Mesothelial cell of epicardium (in vitro differentiated cells): ENCODE results near the gene CLEC18C. TPM values are rescaled to one million over a fixed set of nuclear protein-coding genes. Genes with fewer than 3 reads are reported as not detected.
"Not testable (repeated sequence)": the region's sequence is repeated elsewhere in the genome, so short reads cannot be mapped to it uniquely, and the experiment has no call there.

Experiments used
- DNase-seq, 2 experiments: peaks; one replicate each; pipeline ENCODE4 v3.0.0; 2021; ENCODE audit warnings: low spot score in 2 of 2; ENCODE audit not compliant: unreplicated experiment in 2 of 2
- H3K27ac Mint-ChIP-seq: 2 replicates; pipeline ENCODE4 v1.8.0; 2021; ENCODE audit warnings: mixed read lengths
- H3K27me3 Mint-ChIP-seq: 2 replicates; pipeline ENCODE4 v1.8.0; 2021; ENCODE audit warnings: low read depth, mixed read lengths
- H3K36me3 Mint-ChIP-seq: 2 replicates; pipeline ENCODE4 v1.8.0; 2021; ENCODE audit warnings: mixed read lengths
- H3K4me1 Mint-ChIP-seq: 2 replicates; pipeline ENCODE4 v1.8.0; 2021; ENCODE audit warnings: mixed read lengths
- H3K4me3 Mint-ChIP-seq: 2 replicates; pipeline ENCODE4 v1.8.0; 2021; ENCODE audit warnings: mild to moderate bottlenecking, moderate library complexity, mixed read lengths
- H3K9me3 Mint-ChIP-seq: 2 replicates; pipeline ENCODE4 v1.8.0; 2021; ENCODE audit warnings: mixed read lengths
- total RNA-seq: library from RNA; stranded (reverse); gene quantifications from 3 replicates; pipeline ENCODE4 v1.2.1, GENCODE V29; 2021

CLEC18C gene
- total RNA-seq, 1 donor from 2014 or later: not detected

GRCh38 chr16:70231831-70232230 is 58.2 kb downstream of the CLEC18C start:
- not testable (repeated sequence) for H3K4me3 Mint-ChIP-seq, H3K4me1 Mint-ChIP-seq, H3K9me3 Mint-ChIP-seq, H3K27me3 Mint-ChIP-seq, H3K27ac Mint-ChIP-seq, H3K36me3 Mint-ChIP-seq, DNase-seq

Other genes with a start within 250 kb of the CLEC18C start
- 2.2 to 2.4 TPM (median 2.4 TPM) in 3 replicates for gene CLEC18A, start 222.5 kb upstream of the CLEC18C start, total RNA-seq
- 33.3 to 35.0 TPM (median 34.4 TPM) in 3 replicates for gene PDPR, start 59.5 kb upstream of the CLEC18C start, total RNA-seq
- 27.9 to 28.5 TPM (median 28.4 TPM) in 3 replicates for gene EXOSC6, start 78.2 kb downstream of the CLEC18C start, total RNA-seq
- 81.5 to 90.2 TPM (median 81.8 TPM) in 3 replicates for gene AARS1, start 115.7 kb downstream of the CLEC18C start, total RNA-seq
- 29.7 to 31.2 TPM (median 30.9 TPM) in 3 replicates for gene DDX19B, start 125.4 kb downstream of the CLEC18C start, total RNA-seq
- gene DDX19A, start 173.1 kb downstream of the CLEC18C start, total RNA-seq: 50.5 to 54.9 TPM (median 51.5 TPM) in 3 replicates